Measurements from ENCODE around the gene ADAMTSL3. TPM values are rescaled to one million over a fixed set of nuclear protein-coding genes. Genes with fewer than 3 reads are reported as not detected.

Gene ADAMTSL3
- total RNA-seq, 1 experiment from 2014 or later = 2.6 TPM

GRCh38 chr15:83845230-83845629, 191.3 kb downstream of the ADAMTSL3 start:
- Histone ChIP-seq H3K4me1 (replicated peaks) (no peaks in the 10 kb centered on the region), H3K27me3 (replicated peaks) (no peaks in the 10 kb centered on the region), H3K9me3 (replicated peaks) (no peaks in the 10 kb centered on the region), H3K36me3 (no peaks in the 10 kb centered on the region), H3K4me3 (no peak overlapping the region), H3K27ac (no peak overlapping the region)
- no peak for DNase-seq (ENCODE audit: low read depth in 1 of 2, low spot score in 2 of 2)

- H3K27me3 ChIP-seq (replicated peaks) = no peaks in the 10 kb centered on the region
- H3K4me3 ChIP-seq = no peak overlapping the region
- H3K27ac ChIP-seq = no peak overlapping the region
- no peaks in the 10 kb centered on the region for H3K4me1 ChIP-seq (replicated peaks)
- H3K36me3 ChIP-seq = no peaks in the 10 kb centered on the region
- no peaks in the 10 kb centered on the region for H3K9me3 ChIP-seq (replicated peaks)
- no peak for DNase-seq (ENCODE audit: low read depth in 1 of 2, low spot score in 2 of 2)
These were observed 192.9 kb downstream of the ADAMTSL3 start for GRCh38 chr15:83846847-83847246.

GRCh38 chr15:83848315-83849050, 194.6 kb downstream of the ADAMTSL3 start:
- DNase-seq (ENCODE audit: low read depth in 1 of 2, low spot score in 2 of 2) = no peak
- Histone ChIP-seq H3K9me3 (replicated peaks) (no peaks in the 10 kb centered on the region), H3K27ac (no peak overlapping the region), H3K4me1 (replicated peaks) (no peaks in the 10 kb centered on the region), H3K4me3 (no peak overlapping the region), H3K36me3 (no peaks in the 10 kb centered on the region), H3K27me3 (replicated peaks) (no peaks in the 10 kb centered on the region)

- H3K4me1 ChIP-seq (replicated peaks) = no peaks in the 10 kb centered on the region
- H3K27me3 ChIP-seq (replicated peaks) = no peaks in the 10 kb centered on the region
- no peaks in the 10 kb centered on the region for H3K9me3 ChIP-seq (replicated peaks)
- DNase-seq (ENCODE audit: low read depth in 1 of 2, low spot score in 2 of 2) = no peak
- H3K4me3 ChIP-seq = no peak overlapping the region
- H3K36me3 ChIP-seq = no peaks in the 10 kb centered on the region
- no peak overlapping the region for H3K27ac ChIP-seq
These were observed 196.1 kb downstream of the ADAMTSL3 start for GRCh38 chr15:83850015-83850414.

GRCh38 chr15:83850501-83851245, 196.8 kb downstream of the ADAMTSL3 start:
- Histone ChIP-seq H3K36me3 (no peaks in the 10 kb centered on the region), H3K4me1 (replicated peaks) (no peaks in the 10 kb centered on the region), H3K4me3 (no peak overlapping the region), H3K27ac (no peak overlapping the region), H3K27me3 (replicated peaks) (no peaks in the 10 kb centered on the region), H3K9me3 (replicated peaks) (no peaks in the 10 kb centered on the region)
- no peak for DNase-seq (ENCODE audit: low read depth in 1 of 2, low spot score in 2 of 2)

- no peaks in the 10 kb centered on the region for H3K36me3 ChIP-seq
- no peak for DNase-seq (ENCODE audit: low read depth in 1 of 2, low spot score in 2 of 2)
- H3K9me3 ChIP-seq (replicated peaks) = no peaks in the 10 kb centered on the region
- no peaks in the 10 kb centered on the region for H3K27me3 ChIP-seq (replicated peaks)
- H3K4me3 ChIP-seq = no peak overlapping the region
- H3K4me1 ChIP-seq (replicated peaks) = no peaks in the 10 kb centered on the region
- H3K27ac ChIP-seq = no peak overlapping the region
These were observed 199.3 kb downstream of the ADAMTSL3 start for GRCh38 chr15:83853232-83853631.

GRCh38 chr15:83854321-83854720, 200.4 kb downstream of the ADAMTSL3 start:
- DNase-seq (ENCODE audit: low read depth in 1 of 2, low spot score in 2 of 2) = no peak

GRCh38 chr15:83854950-83855707, 201.2 kb downstream of the ADAMTSL3 start:
- Histone ChIP-seq H3K4me1 (replicated peaks) (no peaks in the 10 kb centered on the region), H3K27me3 (replicated peaks) (no peaks in the 10 kb centered on the region), H3K36me3 (no peaks in the 10 kb centered on the region), H3K9me3 (replicated peaks) (no peaks in the 10 kb centered on the region), H3K27ac (no peak overlapping the region), H3K4me3 (no peak overlapping the region)
- no peak for DNase-seq (ENCODE audit: low read depth in 1 of 2, low spot score in 2 of 2)

More at GRCh38 chr15:83854321-83854720, 200.4 kb downstream of the ADAMTSL3 start:
- Histone ChIP-seq H3K36me3 (no peaks in the 10 kb centered on the region), H3K4me3 (no peak overlapping the region), H3K27ac (no peak overlapping the region), H3K27me3 (replicated peaks) (no peaks in the 10 kb centered on the region), H3K4me1 (replicated peaks) (no peaks in the 10 kb centered on the region), H3K9me3 (replicated peaks) (no peaks in the 10 kb centered on the region)

- H3K4me1 ChIP-seq (replicated peaks) = no peaks in the 10 kb centered on the region
- no peaks in the 10 kb centered on the region for H3K27me3 ChIP-seq (replicated peaks)
- no peaks in the 10 kb centered on the region for H3K9me3 ChIP-seq (replicated peaks)
- H3K36me3 ChIP-seq = no peaks in the 10 kb centered on the region
- DNase-seq (ENCODE audit: low read depth in 1 of 2, low spot score in 2 of 2) = no peak
- no peak overlapping the region for H3K27ac ChIP-seq
- no peak overlapping the region for H3K4me3 ChIP-seq
These were observed 202.0 kb downstream of the ADAMTSL3 start for GRCh38 chr15:83855956-83856355.

- no peaks in the 10 kb centered on the region for H3K9me3 ChIP-seq (replicated peaks)
- DNase-seq (ENCODE audit: low read depth in 1 of 2, low spot score in 2 of 2) = no peak
- no peaks in the 10 kb centered on the region for H3K27me3 ChIP-seq (replicated peaks)
- no peak overlapping the region for H3K27ac ChIP-seq
- H3K36me3 ChIP-seq = no peaks in the 10 kb centered on the region
- H3K4me1 ChIP-seq (replicated peaks) = no peaks in the 10 kb centered on the region
- no peak overlapping the region for H3K4me3 ChIP-seq
These were observed 205.0 kb downstream of the ADAMTSL3 start for GRCh38 chr15:83858820-83859505.

- no peak overlapping the region for H3K27ac ChIP-seq
- H3K27me3 ChIP-seq (replicated peaks) = no peaks in the 10 kb centered on the region
- H3K4me1 ChIP-seq (replicated peaks) = 0 out of 2 replicates have a peak, but pooled peaks cover 3% of the 10 kb centered on the region
- H3K4me3 ChIP-seq = no peak overlapping the region
- no peak for DNase-seq (ENCODE audit: low read depth in 1 of 2, low spot score in 2 of 2)
- no peaks in the 10 kb centered on the region for H3K36me3 ChIP-seq
- no peaks in the 10 kb centered on the region for H3K9me3 ChIP-seq (replicated peaks)
These were observed 212.8 kb downstream of the ADAMTSL3 start for GRCh38 chr15:83866692-83867091.

GRCh38 chr15:83869341-83869740, 215.4 kb downstream of the ADAMTSL3 start:
- H3K36me3 ChIP-seq = no peaks in the 10 kb centered on the region
- no peaks in the 10 kb centered on the region for H3K9me3 ChIP-seq (replicated peaks)
- no peak overlapping the region for H3K27ac ChIP-seq
- no peak for DNase-seq (ENCODE audit: low read depth in 1 of 2, low spot score in 2 of 2)
- H3K27me3 ChIP-seq (replicated peaks) = no peaks in the 10 kb centered on the region
- H3K4me1 ChIP-seq (replicated peaks) = 0 out of 2 replicates have a peak, but pooled peaks cover 3% of the 10 kb centered on the region
- H3K4me3 ChIP-seq = no peak overlapping the region

GRCh38 chr15:83871808-83872559, 218.1 kb downstream of the ADAMTSL3 start:
- Histone ChIP-seq H3K4me3 (no peak overlapping the region), H3K27ac (no peak overlapping the region), H3K27me3 (replicated peaks) (no peaks in the 10 kb centered on the region), H3K36me3 (no peaks in the 10 kb centered on the region), H3K9me3 (replicated peaks) (no peaks in the 10 kb centered on the region), H3K4me1 (replicated peaks) (0 out of 2 replicates have a peak, but pooled peaks cover 3% of the 10 kb centered on the region)
- no peak for DNase-seq (ENCODE audit: low read depth in 1 of 2, low spot score in 2 of 2)

All from SJSA1 (cell line).